ENCODE results near the gene SH3GL1. TPM values are rescaled to one million over a fixed set of nuclear protein-coding genes. Genes with fewer than 3 reads are reported as not detected.

SH3GL1 gene
- polyA plus RNA-seq, 1 donor (not counting 4 experiments of a cell fraction or from before 2014, with no cell fraction given): 47.4 TPM

GRCh38 chr19:4415352-4415751 lies 15.0 kb upstream of the SH3GL1 start:
- no peak for DNase-seq (ENCODE audit: low read depth, low spot score)
- H3K9me1 ChIP-seq (ENCODE audit: control insufficient read depth, extremely low read depth, insufficient read depth, low read length): no peaks in the 10 kb centered on the region
- no peaks in the 10 kb centered on the region for H4K20me1 ChIP-seq (ENCODE audit: control insufficient read depth, extremely low read depth, insufficient read depth, low read length)
- no peak for TF ChIP-seq CTCF (optimal IDR thresholded peaks at IDR 0.05 in 1 of 3, IDR thresholded peaks at IDR 0.05 in 1 of 3, conservative IDR thresholded peaks at IDR 0.05 in 1 of 3; ENCODE audit: extremely low read depth in 1 of 3, insufficient read depth in 2 of 3, low read length in 3 of 3)
- no peak for TF ChIP-seq EZH2 (IDR thresholded peaks at IDR 0.05; ENCODE audit: low read length)
- peaks cover 3% of the 10 kb centered on the region for H3K4me1 ChIP-seq (ENCODE audit: control insufficient read depth, extremely low read depth, insufficient read depth, low read length)
- no peak overlapping the region for H2AFZ ChIP-seq (ENCODE audit: control insufficient read depth, low read length)
- H3K27ac ChIP-seq (ENCODE audit: control insufficient read depth, insufficient read depth, low read length): no peak overlapping the region
- peaks cover 3 to 8% of the 10 kb centered on the region in 2 experiments for H3K36me3 ChIP-seq (ENCODE audit: control insufficient read depth in 2 of 2, extremely low read depth in 1 of 2, insufficient read depth in 2 of 2, low read length in 2 of 2)
- no peak overlapping the region for H3K4me3 ChIP-seq (ENCODE audit: control insufficient read depth in 2 of 3, extremely low read depth in 1 of 3, insufficient read depth in 2 of 3, low read depth in 1 of 3, low read length in 3 of 3)
- no peaks in the 10 kb centered on the region for H3K9me3 ChIP-seq (ENCODE audit: control insufficient read depth, low read depth, low read length)
- H3K9ac ChIP-seq (ENCODE audit: control insufficient read depth, extremely low read depth, insufficient read depth, low read length): no peak overlapping the region
- FAIRE-seq: no peak
- dilution Hi-C loops (cut with MboI; ENCODE audit: extremely low pct_ligation_motif_present, low sequenced_read_pairs): no loop called here
- H3K4me2 ChIP-seq (ENCODE audit: control insufficient read depth, extremely low read depth, insufficient read depth, low read depth, low read length): no peak overlapping the region
- peaks cover 24% of the 10 kb centered on the region for H3K79me2 ChIP-seq (ENCODE audit: control insufficient read depth, insufficient read depth, low read length)
- no peaks in the 10 kb centered on the region for H3K27me3 ChIP-seq (ENCODE audit: control insufficient read depth, extremely low read depth, insufficient read depth, low read length)

- no peaks in the 10 kb centered on the region for H4K20me1 ChIP-seq (ENCODE audit: control insufficient read depth, extremely low read depth, insufficient read depth, low read length)
- H3K9me1 ChIP-seq (ENCODE audit: control insufficient read depth, extremely low read depth, insufficient read depth, low read length): no peaks in the 10 kb centered on the region
- FAIRE-seq (no peak), DNase-seq (ENCODE audit: low read depth, low spot score) (no peak)
- H2AFZ ChIP-seq (ENCODE audit: control insufficient read depth, low read length): no peak overlapping the region
- peaks cover under 1% of the 10 kb centered on the region for H3K4me1 ChIP-seq (ENCODE audit: control insufficient read depth, extremely low read depth, insufficient read depth, low read length)
- H3K9me3 ChIP-seq (ENCODE audit: control insufficient read depth, low read depth, low read length): no peaks in the 10 kb centered on the region
- TF ChIP-seq CTCF (optimal IDR thresholded peaks at IDR 0.05 in 1 of 3, IDR thresholded peaks at IDR 0.05 in 1 of 3, conservative IDR thresholded peaks at IDR 0.05 in 1 of 3; ENCODE audit: extremely low read depth in 1 of 3, insufficient read depth in 2 of 3, low read length in 3 of 3): no peak
- TF ChIP-seq EZH2 (IDR thresholded peaks at IDR 0.05; ENCODE audit: low read length): no peak
- H3K9ac ChIP-seq (ENCODE audit: control insufficient read depth, extremely low read depth, insufficient read depth, low read length): no peak overlapping the region
- H3K27ac ChIP-seq (ENCODE audit: control insufficient read depth, insufficient read depth, low read length): no peak overlapping the region
- no peak overlapping the region for H3K4me2 ChIP-seq (ENCODE audit: control insufficient read depth, extremely low read depth, insufficient read depth, low read depth, low read length)
- no peaks in the 10 kb centered on the region for H3K27me3 ChIP-seq (ENCODE audit: control insufficient read depth, extremely low read depth, insufficient read depth, low read length)
- dilution Hi-C loops (cut with MboI; ENCODE audit: extremely low pct_ligation_motif_present, low sequenced_read_pairs): no loop called here
- H3K4me3 ChIP-seq (ENCODE audit: control insufficient read depth in 2 of 3, extremely low read depth in 1 of 3, insufficient read depth in 2 of 3, low read depth in 1 of 3, low read length in 3 of 3): no peak overlapping the region
- H3K36me3 ChIP-seq (ENCODE audit: control insufficient read depth in 2 of 2, extremely low read depth in 1 of 2, insufficient read depth in 2 of 2, low read length in 2 of 2): peaks cover 3 to 8% of the 10 kb centered on the region in 2 experiments
- H3K79me2 ChIP-seq (ENCODE audit: control insufficient read depth, insufficient read depth, low read length): peaks cover 24% of the 10 kb centered on the region
Observed at GRCh38 chr19:4414800-4415321, 14.5 kb upstream of the SH3GL1 start.

Measured in keratinocyte (primary cell).